RWPE1 (cell line): ENCODE results near the gene TMEM38A.

Experiments used
- CTCF ChIA-PET: fragments of 350-600 bp; sonication (Branson Sonifier 250); formaldehyde crosslinking; extraction: SDS; loops from one replicate; lab custom pipeline; 2021; lab: Yijun Ruan, JAX
- POLR2A ChIA-PET: fragments of 400-600 bp; formaldehyde crosslinking; extraction: SDS; loops from one replicate; lab custom pipeline; 2020; ENCODE audit warnings: antibody characterized with exemption; ENCODE audit not compliant: low non-redundant PET; lab: Yijun Ruan, JAX
- DNase-seq: peaks from one replicate; pipeline ENCODE4 v3.0.0; 2012; ENCODE audit warnings: low spot score
- H3K27ac ChIP-seq: fragments of 450-650 bp; 2 replicates; pipeline ENCODE4 v1.5.1; 2017
- TF ChIP-seq, protein P1 (sequence below): fragments of 450-650 bp; conservative IDR thresholded peaks from 2 replicates; pipeline ENCODE4 v1.5.1; 2017; ENCODE audit warnings: low read depth, mild to moderate bottlenecking

The TMEM38A gene

GRCh38 chr19:16628183-16628983 lies 32.6 kb upstream of the TMEM38A start, which contains the start of gene MED26:
Gene MED26, minus strand, starts transcription at chr19:16628204. Its CDS starts 261 bp downstream, at chr19:16627943.
- CTCF ChIA-PET = interaction anchor here (0.5 kb wide), 1 partner anchor 86 kb away, joined by 6 read pairs; no protein-coding TSS in a partner anchor
- DNase-seq = peak; percentile 100

DNA sequence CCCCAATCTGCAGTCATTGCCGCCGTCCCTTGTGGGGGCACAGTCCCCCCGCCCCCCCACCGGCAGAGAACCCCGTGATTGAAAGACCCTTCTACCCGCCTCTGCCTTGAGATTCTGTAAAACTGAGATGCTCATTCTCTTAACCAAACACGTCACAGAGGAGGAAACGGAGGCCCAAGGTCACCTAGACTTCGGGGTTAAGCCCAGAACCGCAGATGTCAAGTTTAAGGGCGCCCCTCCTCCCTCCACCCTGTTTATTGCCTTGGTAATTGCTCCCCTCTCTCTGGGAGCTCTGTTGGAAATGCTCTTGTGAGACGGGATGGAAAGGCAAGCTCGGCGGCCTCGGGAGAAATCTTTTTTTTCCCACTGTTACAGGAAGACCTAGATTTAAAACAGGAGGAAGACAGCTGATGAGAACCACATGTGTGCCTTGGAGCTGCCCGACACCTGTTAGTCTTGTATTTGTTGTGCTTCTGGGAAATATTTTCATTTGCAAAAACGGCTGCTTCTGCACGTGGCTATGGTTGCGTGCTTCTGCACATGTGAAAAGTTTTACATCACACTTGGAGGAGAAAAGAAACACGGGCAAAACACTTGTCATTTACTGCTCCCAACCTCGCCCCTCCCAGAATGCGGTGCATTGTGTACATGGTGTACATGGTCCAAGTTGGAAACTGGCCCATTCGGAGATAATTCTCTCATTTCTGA lies 31.8 kb upstream of the TMEM38A start:
- ChIA-PET CTCF (interaction anchor here (0.6 kb wide), 1 partner anchor 60 kb away, joined by 4 read pairs; no protein-coding TSS in a partner anchor), POLR2A (interaction anchor here (0.7 kb wide), 1 partner anchor 9 kb away, joined by 3 read pairs; no protein-coding TSS in a partner anchor)
- TF ChIP-seq, protein P1, sequence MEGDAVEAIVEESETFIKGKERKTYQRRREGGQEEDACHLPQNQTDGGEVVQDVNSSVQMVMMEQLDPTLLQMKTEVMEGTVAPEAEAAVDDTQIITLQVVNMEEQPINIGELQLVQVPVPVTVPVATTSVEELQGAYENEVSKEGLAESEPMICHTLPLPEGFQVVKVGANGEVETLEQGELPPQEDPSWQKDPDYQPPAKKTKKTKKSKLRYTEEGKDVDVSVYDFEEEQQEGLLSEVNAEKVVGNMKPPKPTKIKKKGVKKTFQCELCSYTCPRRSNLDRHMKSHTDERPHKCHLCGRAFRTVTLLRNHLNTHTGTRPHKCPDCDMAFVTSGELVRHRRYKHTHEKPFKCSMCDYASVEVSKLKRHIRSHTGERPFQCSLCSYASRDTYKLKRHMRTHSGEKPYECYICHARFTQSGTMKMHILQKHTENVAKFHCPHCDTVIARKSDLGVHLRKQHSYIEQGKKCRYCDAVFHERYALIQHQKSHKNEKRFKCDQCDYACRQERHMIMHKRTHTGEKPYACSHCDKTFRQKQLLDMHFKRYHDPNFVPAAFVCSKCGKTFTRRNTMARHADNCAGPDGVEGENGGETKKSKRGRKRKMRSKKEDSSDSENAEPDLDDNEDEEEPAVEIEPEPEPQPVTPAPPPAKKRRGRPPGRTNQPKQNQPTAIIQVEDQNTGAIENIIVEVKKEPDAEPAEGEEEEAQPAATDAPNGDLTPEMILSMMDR = no peak
- DNase-seq = peak; percentile 26
- peak overlapping the region; percentile 93 for H3K27ac ChIP-seq

More at GRCh38 chr19:16628183-16628983, 32.6 kb upstream of the TMEM38A start, which contains the start of gene MED26:
- POLR2A ChIA-PET = interaction anchor here (0.8 to 1.0 kb wide), 2 partner anchors 10 to 56 kb away, joined by 3 read pairs; no protein-coding TSS in a partner anchor
- H3K27ac ChIP-seq = peak within 1 kb of the TSS; percentile 93
- TF ChIP-seq, protein P1 = no peak

DNA sequence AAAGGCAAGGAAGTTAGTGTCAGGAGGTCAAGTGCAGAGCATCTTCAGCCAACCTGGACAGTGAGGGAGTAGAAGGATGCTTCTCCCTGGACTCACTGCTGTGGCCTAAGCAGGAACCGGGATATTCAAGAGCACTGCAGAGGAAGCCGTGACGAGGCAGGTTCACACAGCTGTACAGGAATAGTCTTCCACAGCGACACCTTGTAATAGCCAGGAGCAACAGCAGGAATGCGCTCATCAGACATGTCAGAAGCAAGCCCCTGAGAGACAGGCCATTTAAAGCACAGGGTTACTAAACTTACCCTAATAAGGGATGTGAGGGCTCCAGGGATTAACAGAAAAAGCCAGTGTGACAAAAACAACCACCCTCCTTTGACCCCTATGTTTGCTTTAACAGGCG lies 29.5 kb upstream of the TMEM38A start:
- no peak for DNase-seq
- peak overlapping the region; percentile 23 for H3K27ac ChIP-seq
- ChIA-PET CTCF (no interaction called here), POLR2A (no interaction called here)
- TF ChIP-seq, protein P1 = no peak

DNA sequence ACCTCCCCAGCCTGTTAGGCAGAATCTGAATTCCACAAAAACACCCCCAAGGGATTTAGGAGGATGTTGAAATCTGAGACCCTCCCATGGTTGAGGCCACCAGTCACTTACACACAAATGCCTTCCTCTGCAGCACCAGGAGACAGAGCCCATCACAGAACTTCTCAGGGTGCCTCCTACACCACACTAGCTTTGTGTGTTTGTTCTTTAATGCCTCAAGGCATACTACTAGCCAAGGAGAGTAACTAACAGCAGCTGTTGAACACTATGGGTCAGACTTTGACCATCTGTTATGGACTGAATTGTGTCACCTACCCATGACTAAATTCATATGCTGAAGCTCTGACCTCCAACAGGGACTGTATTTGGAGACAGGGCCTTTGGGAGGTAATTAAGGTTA lies 23.4 kb upstream of the TMEM38A start:
- ChIA-PET CTCF (no interaction called here), POLR2A (interaction anchor here (1.0 kb wide), 1 partner anchor 8 kb away, joined by 3 read pairs; no protein-coding TSS in a partner anchor)
- TF ChIP-seq, protein P1 = no peak
- no peak for DNase-seq
- H3K27ac ChIP-seq = no peak overlapping the region

DNA sequence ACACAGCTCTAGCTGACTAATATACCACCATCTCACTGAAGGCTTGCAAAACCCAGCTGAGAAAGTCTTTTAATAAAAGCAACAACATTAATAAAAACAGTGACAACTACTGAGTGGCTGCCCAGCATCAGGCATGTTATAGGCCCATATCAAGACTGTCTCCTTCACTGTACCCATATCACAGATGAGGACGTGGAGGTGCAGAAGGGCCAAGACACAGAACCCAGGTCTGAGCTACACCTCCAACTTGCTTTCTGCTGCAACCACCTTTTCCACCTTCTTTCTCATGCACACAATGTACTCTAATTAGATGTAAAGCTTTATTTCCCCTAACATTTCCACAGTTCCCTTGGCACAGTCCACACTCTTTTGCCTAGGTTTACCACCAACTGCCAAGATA lies 22.3 kb upstream of the TMEM38A start:
- DNase-seq = no peak
- POLR2A ChIA-PET = interaction anchor here (1.0 kb wide), 1 partner anchor 11 kb away, joined by 3 read pairs; the partner anchor contains the start of gene MED26
- no peak overlapping the region for H3K27ac ChIP-seq
- CTCF ChIA-PET = interaction anchor here (0.6 kb wide), 2 partner anchors 12 to 393 kb away, joined by 3 read pairs; no protein-coding TSS in a partner anchor
- TF ChIP-seq, protein P1 = no peak

DNA sequence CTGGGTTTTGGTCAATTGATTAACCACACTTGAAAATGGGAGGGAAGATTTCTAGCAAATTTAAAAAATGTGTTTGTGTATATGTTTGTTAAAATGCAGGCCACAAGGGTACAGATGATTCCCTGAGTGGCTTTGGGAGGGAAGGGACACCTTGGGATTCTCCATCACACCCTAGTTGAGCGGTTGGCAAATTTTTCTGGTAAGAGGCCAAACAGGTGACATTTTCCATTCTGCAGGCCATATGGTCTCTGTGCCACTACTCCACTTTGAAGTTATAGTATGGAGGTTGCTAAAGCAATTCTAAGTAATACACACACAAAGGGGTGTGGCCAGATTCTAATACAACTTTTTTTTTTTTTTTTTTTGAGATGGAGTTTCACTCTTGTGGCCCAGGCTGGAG lies 20.0 kb upstream of the TMEM38A start:
- DNase-seq = no peak
- TF ChIP-seq, protein P1 = no peak
- no peak overlapping the region for H3K27ac ChIP-seq
- ChIA-PET POLR2A (no interaction called here), CTCF (no interaction called here)
